K562 (cell line): Measurements from ENCODE around the gene PHF11. TPM values are rescaled to one million over a fixed set of nuclear protein-coding genes. Genes with fewer than 3 reads are reported as not detected.

Source experiments
- ARID2 ChIP-seq: fragments of 450-650 bp; IDR thresholded peaks from 2 replicates; pipeline ENCODE4 v1.6.1; 2017; ENCODE audit warnings: antibody characterized with exemption, mild to moderate bottlenecking
- CREB3 ChIP-seq: fragments of 450-650 bp; conservative IDR thresholded peaks from 2 replicates; pipeline ENCODE4 v1.6.1; 2016; ENCODE audit warnings: missing genetic modification characterization, low read depth, mild to moderate bottlenecking, missing compliant biosample characterization, moderate library complexity
- DACH1 ChIP-seq: fragments of 450-650 bp; IDR thresholded peaks from 2 replicates; pipeline ENCODE4 v1.6.1; 2018; ENCODE audit not compliant: partially characterized antibody
- ESRRB ChIP-seq: fragments of 250-450 bp; sonication (Bioruptor Pico); IDR thresholded peaks from 2 replicates; pipeline ENCODE4 v1.5.0; 2020; ENCODE audit warnings: mild to moderate bottlenecking, moderate library complexity, borderline replicate concordance
- ETS2 ChIP-seq: IDR thresholded peaks from 2 replicates; pipeline ENCODE4 v1.6.1; 2016; ENCODE audit warnings: borderline replicate concordance, missing genetic modification characterization, mild to moderate bottlenecking, moderate library complexity, missing compliant biosample characterization; ENCODE audit not compliant: poor library complexity, severe bottlenecking
- ETV1 ChIP-seq: fragments of 450-650 bp; conservative IDR thresholded peaks from 2 replicates; pipeline ENCODE4 v1.6.1; 2016; ENCODE audit warnings: missing genetic modification characterization, control low read depth, low read depth, missing compliant biosample characterization
- HDAC1 ChIP-seq, 2 experiments: fragments of 450-650 bp; IDR thresholded peaks; 2 replicates each; pipeline ENCODE4 v1.6.1; 2016 to 2017; ENCODE audit warnings: inconsistent platforms in 1 of 2, mild to moderate bottlenecking in 1 of 2, moderate library complexity in 1 of 2
- HNRNPL ChIP-seq: fragments of 200-400 bp; formaldehyde crosslinking; IDR thresholded peaks from 2 replicates; pipeline ENCODE4 v1.6.1; 2017; ENCODE audit warnings: low read depth, mild to moderate bottlenecking, low read length
- MBD1 ChIP-seq: fragments of 250-450 bp; sonication (Bioruptor Pico); IDR thresholded peaks from 2 replicates; pipeline ENCODE4 v1.8.0; 2022; ENCODE audit warnings: inconsistent platforms
- MTA2 ChIP-seq: fragments of 450-650 bp; IDR thresholded peaks from 2 replicates; pipeline ENCODE4 v1.6.1; 2016; ENCODE audit warnings: low read depth
- MYC ChIP-seq, 2 experiments: fragments of 250-450 bp in 1 of 2; sonication (Bioruptor Pico) in 1 of 2; IDR thresholded peaks; 2 replicates each; pipeline versions ENCODE4 v1.5.1 to v1.6.1; 2012 to 2021; ENCODE audit warnings: low read depth in 2 of 2, borderline replicate concordance in 1 of 2, improper control_type of control experiment in 1 of 2, low read length in 1 of 2, mild to moderate bottlenecking in 1 of 2, moderate library complexity in 1 of 2
- NONO ChIP-seq, 2 experiments: fragments of 200-400 bp in 1 of 2; fragments of 450-650 bp in 1 of 2; formaldehyde crosslinking in 1 of 2; IDR thresholded peaks; 2 replicates each; pipeline ENCODE4 v1.6.1; 2017; ENCODE audit warnings: low read depth in 2 of 2, mild to moderate bottlenecking in 2 of 2, moderate library complexity in 2 of 2, low read length in 1 of 2
- NUFIP1 ChIP-seq: fragments of 450-650 bp; IDR thresholded peaks from 2 replicates; pipeline ENCODE4 v1.6.1; 2018; ENCODE audit not compliant: partially characterized antibody
- PCBP1 ChIP-seq: fragments of 200-400 bp; formaldehyde crosslinking; IDR thresholded peaks from 2 replicates; pipeline ENCODE4 v1.6.1; 2018; ENCODE audit warnings: mild to moderate bottlenecking, low read depth, low read length; ENCODE audit not compliant: poor library complexity, severe bottlenecking
- PHF8 ChIP-seq: fragments of 200-600 bp; sonication (generic); IDR thresholded peaks from 2 replicates; pipeline ENCODE4 v1.6.1; 2012; ENCODE audit warnings: mixed run types, mild to moderate bottlenecking, inconsistent platforms, low read length, moderate library complexity, borderline replicate concordance
- PHTF2 ChIP-seq: fragments of 250-450 bp; sonication (Bioruptor Pico); IDR thresholded peaks from 2 replicates; pipeline ENCODE4 v1.5.0; 2021; ENCODE audit warnings: mild to moderate bottlenecking
- PKNOX1 ChIP-seq: fragments of 450-650 bp; IDR thresholded peaks from 2 replicates; pipeline ENCODE4 v1.6.1; 2016
- PML ChIP-seq: IDR thresholded peaks from 2 replicates; pipeline ENCODE4 v1.6.1; 2012; ENCODE audit warnings: low read length, inconsistent platforms
- RBFOX2 ChIP-seq: fragments of 200-400 bp; formaldehyde crosslinking; IDR thresholded peaks from 2 replicates; pipeline ENCODE4 v1.6.1; 2017; ENCODE audit warnings: low read depth, mild to moderate bottlenecking, low read length, moderate library complexity
- SMAD2 ChIP-seq: fragments of 150-350 bp; IDR thresholded peaks from 2 replicates; pipeline ENCODE4 v1.6.1; 2014; ENCODE audit warnings: low read depth, mild to moderate bottlenecking, low read length
- ZNF395 ChIP-seq: fragments of 200-800 bp; sonication (Bioruptor generic); IDR thresholded peaks from 2 replicates; pipeline ENCODE4 v1.6.1; 2017; ENCODE audit warnings: missing genetic modification characterization, missing compliant biosample characterization
- polyA plus RNA-seq, 8 experiments: library from polyadenylated mRNA; depleted of rRNA in 4 of 8; stranded (reverse) in 5 of 8; unstranded in 3 of 8; fragments of >200 nt; fragmentation: Nextera tagmentation in 2 of 8; fragmentation: Illumina TruSeq in 1 of 8; extraction: Ambion mirVana in 2 of 8; extraction: Trizol in 1 of 8; gene quantifications; 2 replicates each; pipeline versions ENCODE4 v1.2.1 to v1.2.3, GENCODE V29; 2011 to 2014; ENCODE audit warnings: inconsistent platforms in 1 of 8, missing spikeins in 1 of 8
- total RNA-seq, 7 experiments: library from RNA; depleted of rRNA in 6 of 7; stranded (reverse); fragments of >200 nt in 6 of 7; fragmentation: Illumina TruSeq in 2 of 7; extraction: Trizol in 2 of 7; gene quantifications; 2 replicates each; pipeline versions ENCODE4 v1.2.1 to v1.2.3, GENCODE V29; 2011 to 2021; ENCODE audit warnings: low replicate concordance in 1 of 7

The PHF11 gene
- total and polyA plus RNA-seq, 9 of the 15 experiments (the other 6 are each of a cell fraction or from before 2014, with no cell fraction given), result 1.9 to 7.0 (median 5.3) TPM

- TF ChIP-seq PML (no peak), ETS2 (tag) (no peak), NONO (IDR thresholded peaks at IDR 0.05; ENCODE audit: low read depth in 2 of 2, low read length in 1 of 2) (0 out of 4 replicates have a peak, but pooled peaks of 1 of the 2 experiments have one; percentile 26), MYC (IDR thresholded peaks at IDR 0.05; ENCODE audit: low read depth, low read length) (no peak), MYC (CRISPR knock-in tag; IDR thresholded peaks at IDR 0.05; ENCODE audit: borderline replicate concordance, low read depth) (no peak), MBD1 (CRISPR knock-in tag) (no peak), PKNOX1 (no peak), HDAC1 (IDR thresholded peaks at IDR 0.05) (no peak), CREB3 (tag) (no peak), PCBP1 (no peak), HNRNPL (0 out of 2 replicates have a peak, but pooled peaks have one; percentile 50), RBFOX2 (peak; percentile 76), PHF8 (peak; percentile 25; the same call in 1 of the 2 replicates), SMAD2 (no peak), NUFIP1 (no peak), DACH1 (no peak), MTA2 (no peak), ZNF395 (CRISPR knock-in tag) (no peak; the same call in 1 of the 2 replicates), ETV1 (tag) (no peak), PHTF2 (CRISPR knock-in tag) (no peak), ARID2 (no peak), ESRRB (no peak)
Observed at GRCh38 chr13:49495783-49496762, at the start of gene PHF11 (continued).
